GM13976 (cell line): ENCODE measurements around the gene PDGFRB.
A peak's percentile ranks its signal among the peaks of the same experiment; 100 is the strongest.

Source experiments
- DNase-seq: peaks from one replicate; pipeline ENCODE4 v3.0.0; 2012; ENCODE audit warnings: low spot score
- CTCF ChIP-seq: IDR thresholded peaks from 2 replicates; pipeline ENCODE4 v1.5.1; 2012; ENCODE audit warnings: borderline replicate concordance, mild to moderate bottlenecking; ENCODE audit not compliant: insufficient read depth; ENCODE audit errors: extremely low read depth, missing control alignments, control extremely low read depth
- in situ Hi-C: fragments of 300-500 bp; cut with MboI; formaldehyde crosslinking; loops from one replicate; pipeline ENCODE4 v1.12.0; 2022; ENCODE audit warnings: low sequenced_read_pairs, mixed read lengths, inconsistent platforms; ENCODE audit not compliant: unreplicated experiment

The PDGFRB gene

DNA sequence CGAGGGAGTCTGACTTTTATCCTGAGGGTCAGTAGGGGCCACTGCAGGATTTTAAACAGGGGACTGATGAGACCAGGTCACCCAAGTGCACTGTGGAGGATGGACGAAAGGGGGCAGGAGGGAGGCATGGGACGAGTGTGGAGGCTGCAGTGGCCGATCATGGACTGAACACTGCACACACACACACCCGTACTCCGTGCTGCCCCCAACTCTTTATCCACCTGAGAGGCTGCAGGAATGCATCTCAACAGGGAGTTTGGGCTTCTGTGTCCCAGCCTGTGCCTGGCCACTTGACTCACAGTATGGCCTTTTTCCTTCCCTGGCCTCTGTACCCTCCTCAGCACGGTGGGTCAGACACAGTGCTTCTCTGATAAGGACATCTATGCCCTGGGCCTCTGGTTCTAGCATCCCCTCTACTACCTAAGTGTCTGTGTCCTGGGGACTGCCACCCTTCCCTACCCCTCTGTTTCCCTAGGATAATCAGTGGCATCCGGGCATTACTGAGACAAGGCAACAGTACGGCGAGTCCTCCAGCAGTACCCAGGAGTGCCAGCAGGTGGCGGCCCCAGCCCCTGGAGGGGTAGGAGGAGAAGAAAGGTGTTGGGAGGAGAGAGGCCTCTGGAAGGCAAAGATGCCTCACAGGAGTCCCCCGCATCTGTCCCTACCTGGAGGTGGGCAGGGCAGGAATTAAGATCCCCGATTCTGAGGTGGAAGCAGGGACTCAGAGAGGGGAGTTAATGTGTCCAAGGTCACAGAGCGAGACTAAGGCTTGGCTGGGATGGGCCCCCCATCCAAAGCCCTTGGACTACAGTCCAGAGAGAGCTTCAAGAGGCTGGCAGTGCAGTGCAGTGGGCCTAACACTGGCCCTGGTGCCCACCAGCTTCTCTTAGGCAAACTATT is 5.8 kb upstream of the PDGFRB start:
- peak; percentile 93 for TF ChIP-seq CTCF
- in situ Hi-C loops, result loop anchor here (10.0 kb wide), 1 partner anchor 53 kb away; no protein-coding TSS in a partner anchor
- peak; percentile 89 for DNase-seq

GRCh38 chr5:150160448-150161081 is 4.9 kb upstream of the PDGFRB start:
- TF ChIP-seq CTCF, result no peak
- in situ Hi-C loops, result loop anchor here (10.0 kb wide), 1 partner anchor 54 kb away; no protein-coding TSS in a partner anchor
- DNase-seq, result no peak

- in situ Hi-C loops, result loop anchor here (10.0 kb wide), 1 partner anchor 55 kb away; no protein-coding TSS in a partner anchor
- DNase-seq, result peak; percentile 57
- no peak for TF ChIP-seq CTCF
These were observed 4.1 kb upstream of the PDGFRB start for GRCh38 chr5:150159741-150160179.

DNA sequence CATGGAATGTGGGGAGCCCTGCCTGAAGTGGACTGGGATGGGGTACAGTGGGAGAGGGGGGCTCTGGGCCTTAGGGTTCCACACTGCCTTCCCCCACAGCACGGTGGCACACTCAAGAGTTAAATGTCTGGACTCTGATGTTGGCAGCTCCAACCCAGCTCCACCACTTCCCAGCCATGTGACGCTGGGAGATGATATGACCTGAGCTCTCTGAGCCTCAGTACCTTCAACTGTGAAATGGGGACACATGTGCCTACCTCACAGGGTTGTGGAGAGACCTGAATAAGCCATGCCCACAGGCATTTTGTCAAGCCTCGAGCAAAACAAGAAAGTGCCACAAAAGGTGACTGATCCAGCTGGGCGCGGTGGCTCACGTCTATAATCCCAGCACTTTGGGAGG is 3.4 kb upstream of the PDGFRB start:
- TF ChIP-seq CTCF, result no peak
- DNase-seq, result no peak
- in situ Hi-C loops, result no loop called here

- TF ChIP-seq CTCF, result no peak
- DNase-seq, result no peak
- in situ Hi-C loops, result no loop called here
These were observed 2.7 kb upstream of the PDGFRB start for GRCh38 chr5:150158170-150158949.

DNA sequence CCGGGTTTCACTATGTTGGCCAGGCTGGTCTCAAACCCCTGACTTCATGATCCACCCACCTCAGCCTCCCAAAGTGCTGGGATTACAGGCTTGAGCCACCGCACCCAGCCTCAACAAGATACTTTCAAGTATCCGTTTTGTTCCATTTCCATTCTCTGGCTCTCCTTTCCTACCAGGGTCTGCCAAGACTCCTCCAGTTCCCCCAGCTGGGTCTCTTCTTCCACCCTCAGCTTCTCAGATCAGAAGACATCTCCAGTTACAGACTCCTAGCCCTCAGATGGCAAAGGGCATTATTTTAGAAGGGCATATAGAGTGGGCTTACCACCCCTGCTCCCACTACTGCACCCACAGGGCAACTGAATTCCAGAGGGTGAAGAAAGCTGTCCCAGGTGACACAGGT is 1.5 kb upstream of the PDGFRB start:
- DNase-seq, result no peak
- no peak for TF ChIP-seq CTCF
- in situ Hi-C loops, result no loop called here
